K562 (cell line): ENCODE data around the gene ARL2. TPM values are rescaled to one million over a fixed set of nuclear protein-coding genes. Genes with fewer than 3 reads are reported as not detected.

ENCODE experiments used
- ATF6 ChIP-seq: sonication (generic); formaldehyde crosslinking; IDR thresholded peaks from 2 replicates; pipeline ENCODE4 v1.4.0; 2020; ENCODE audit warnings: mild to moderate bottlenecking, missing genetic modification reagents
- CXXC5 ChIP-seq: fragments of 250-450 bp; sonication (Bioruptor Pico); IDR thresholded peaks from 2 replicates; pipeline ENCODE4 v1.8.0; 2022; ENCODE audit warnings: inconsistent platforms, mild to moderate bottlenecking, moderate library complexity
- E2F1 ChIP-seq: sonication (generic); formaldehyde crosslinking; IDR thresholded peaks from 2 replicates; pipeline ENCODE4 v1.8.1; 2023; ENCODE audit warnings: mild to moderate bottlenecking, missing genetic modification reagents, moderate library complexity
- E2F6 ChIP-seq, 2 experiments: IDR thresholded peaks; 2 replicates each; pipeline ENCODE4 v1.6.1; 2011; ENCODE audit warnings: borderline replicate concordance in 1 of 2, control low read depth in 1 of 2, low read depth in 1 of 2, low read length in 1 of 2, mild to moderate bottlenecking in 1 of 2, mixed read lengths in 1 of 2, moderate library complexity in 1 of 2; ENCODE audit not compliant: insufficient read depth in 1 of 2, insufficient read length in 1 of 2, poor library complexity in 1 of 2, severe bottlenecking in 1 of 2; ENCODE audit errors: extremely low read depth in 1 of 2
- FOXK1 ChIP-seq: sonication (generic); formaldehyde crosslinking; IDR thresholded peaks from 2 replicates; pipeline ENCODE4 v1.8.0; 2022; ENCODE audit warnings: missing genetic modification reagents, mild to moderate bottlenecking, borderline replicate concordance
- FOXP4 ChIP-seq: sonication (generic); formaldehyde crosslinking; IDR thresholded peaks from 2 replicates; pipeline ENCODE4 v1.8.0; 2022; ENCODE audit warnings: mild to moderate bottlenecking, missing genetic modification reagents, borderline replicate concordance
- GATAD2B ChIP-seq: fragments of 450-650 bp; IDR thresholded peaks from 2 replicates; pipeline ENCODE4 v1.6.1; 2017; ENCODE audit warnings: mild to moderate bottlenecking, borderline replicate concordance
- IFI16 ChIP-seq: fragments of 250-450 bp; sonication (Bioruptor Pico); IDR thresholded peaks from 2 replicates; pipeline ENCODE4 v2.1.2; 2022; ENCODE audit warnings: mild to moderate bottlenecking, inconsistent platforms
- JUN ChIP-seq, 2 experiments: sonication (generic) in 1 of 2; formaldehyde crosslinking in 1 of 2; IDR thresholded peaks; 2 replicates each; pipeline versions ENCODE4 v1.6.1 to v1.8.0; 2012 to 2022; ENCODE audit warnings: borderline replicate concordance in 2 of 2, mild to moderate bottlenecking in 2 of 2, improper control_type of control experiment in 1 of 2, low read depth in 1 of 2, low read length in 1 of 2, missing genetic modification reagents in 1 of 2
- MEIS2 ChIP-seq: fragments of 450-650 bp; IDR thresholded peaks from 2 replicates; pipeline ENCODE4 v1.6.1; 2014; ENCODE audit warnings: mild to moderate bottlenecking; ENCODE audit not compliant: partially characterized antibody
- NFIC ChIP-seq: fragments of 450-650 bp; IDR thresholded peaks from 2 replicates; pipeline ENCODE4 v1.6.1; 2017; ENCODE audit warnings: mild to moderate bottlenecking, inconsistent platforms
- NRF1 ChIP-seq, 2 experiments: fragments of 450-650 bp; IDR thresholded peaks in 1 of 2; conservative IDR thresholded peaks in 1 of 2; 2 replicates each; pipeline ENCODE4 v1.6.1; 2014; ENCODE audit warnings: mild to moderate bottlenecking in 2 of 2
- PHF8 ChIP-seq: fragments of 200-600 bp; sonication (generic); IDR thresholded peaks from 2 replicates; pipeline ENCODE4 v1.6.1; 2012; ENCODE audit warnings: mixed run types, mild to moderate bottlenecking, inconsistent platforms, low read length, moderate library complexity, borderline replicate concordance
- POLR2B ChIP-seq: fragments of 450-650 bp; IDR thresholded peaks from 2 replicates; pipeline ENCODE4 v1.6.1; 2018; ENCODE audit warnings: low read depth; ENCODE audit not compliant: partially characterized antibody
- RB1 ChIP-seq: fragments of 450-650 bp; IDR thresholded peaks from 2 replicates; pipeline ENCODE4 v1.6.1; 2017; ENCODE audit warnings: low read depth, mild to moderate bottlenecking
- RBFOX2 ChIP-seq: fragments of 200-400 bp; formaldehyde crosslinking; IDR thresholded peaks from 2 replicates; pipeline ENCODE4 v1.6.1; 2017; ENCODE audit warnings: low read depth, mild to moderate bottlenecking, low read length, moderate library complexity
- SMAD4 ChIP-seq: fragments of 250-450 bp; sonication (Bioruptor Pico); conservative IDR thresholded peaks from 2 replicates; pipeline ENCODE4 v1.8.0; 2021; ENCODE audit warnings: inconsistent platforms, mild to moderate bottlenecking, moderate library complexity
- SRF ChIP-seq, 2 experiments: fragments of 250-450, 450-650 bp in 1 of 2; sonication (Bioruptor Pico) in 1 of 2; sonication (generic) in 1 of 2; formaldehyde crosslinking; IDR thresholded peaks; 2 replicates each; pipeline versions ENCODE4 v1.5.0 to v1.5.1; 2020 to 2022; ENCODE audit warnings: mild to moderate bottlenecking in 1 of 2, missing genetic modification reagents in 1 of 2
- polyA plus RNA-seq, 8 experiments: library from polyadenylated mRNA; depleted of rRNA in 4 of 8; stranded (reverse) in 5 of 8; unstranded in 3 of 8; fragments of >200 nt; fragmentation: Nextera tagmentation in 2 of 8; fragmentation: Illumina TruSeq in 1 of 8; extraction: Ambion mirVana in 2 of 8; extraction: Trizol in 1 of 8; gene quantifications; 2 replicates each; pipeline versions ENCODE4 v1.2.1 to v1.2.3, GENCODE V29; 2011 to 2014; ENCODE audit warnings: inconsistent platforms in 1 of 8, missing spikeins in 1 of 8
- total RNA-seq, 7 experiments: library from RNA; depleted of rRNA in 6 of 7; stranded (reverse); fragments of >200 nt in 6 of 7; fragmentation: Illumina TruSeq in 2 of 7; extraction: Trizol in 2 of 7; gene quantifications; 2 replicates each; pipeline versions ENCODE4 v1.2.1 to v1.2.3, GENCODE V29; 2011 to 2021; ENCODE audit warnings: low replicate concordance in 1 of 7

ARL2 gene
- total and polyA plus RNA-seq, 9 of the 15 experiments (the other 6 are each of a cell fraction or from before 2014, with no cell fraction given) = 5.7 to 154 (median 92.2) TPM

GRCh38 chr11:64971421-64972233, 42.3 kb upstream of the ARL2 start, which contains the start of gene MAJIN (continued):
- peak; percentile 96; the same call in 1 of the 2 replicates for TF ChIP-seq ATF6 (CRISPR knock-in tag)
- TF ChIP-seq JUN (IDR thresholded peaks at IDR 0.05; ENCODE audit: borderline replicate concordance, low read depth, low read length) = 0 out of 2 replicates have a peak, but pooled peaks have one; percentile 18
- TF ChIP-seq JUN (CRISPR knock-in tag; IDR thresholded peaks at IDR 0.05; ENCODE audit: borderline replicate concordance) = peak; percentile 56; the same call in 1 of the 2 replicates
- 0 out of 2 replicates have a peak, but pooled peaks have one; percentile 8 for TF ChIP-seq RB1
- TF ChIP-seq SMAD4 (CRISPR knock-in tag) = 0 out of 2 replicates have a peak, but pooled peaks have one; percentile 53
- TF ChIP-seq NFIC = peak; percentile 81
- peak; percentile 98 to 99 for TF ChIP-seq E2F6 (IDR thresholded peaks at IDR 0.05; ENCODE audit: borderline replicate concordance in 1 of 2, extremely low read depth in 1 of 2, insufficient read depth in 1 of 2, insufficient read length in 1 of 2, low read depth in 1 of 2, low read length in 1 of 2, poor library complexity in 1 of 2, severe bottlenecking in 1 of 2)
- TF ChIP-seq MEIS2 = peak; percentile 78
- no peak for TF ChIP-seq IFI16 (CRISPR knock-in tag)
- peak; percentile 53 for TF ChIP-seq POLR2B
- 0 out of 2 replicates have a peak, but pooled peaks have one; percentile 42 for TF ChIP-seq FOXP4 (CRISPR knock-in tag)
- TF ChIP-seq E2F1 = peak; percentile 58; the same call in 1 of the 2 replicates
- TF ChIP-seq FOXK1 = 0 out of 2 replicates have a peak, but pooled peaks have one; percentile 48
- no peak for TF ChIP-seq SRF (CRISPR knock-in tag; IDR thresholded peaks at IDR 0.05)
- TF ChIP-seq RBFOX2 = peak; percentile 76
- TF ChIP-seq CXXC5 (CRISPR knock-in tag) = peak; percentile 62; the same call in 1 of the 2 replicates
- TF ChIP-seq PHF8 = peak; percentile 34; the same call in 1 of the 2 replicates
- no peak for TF ChIP-seq GATAD2B
- TF ChIP-seq NRF1 (conservative IDR thresholded peaks at IDR 0.05 in 1 of 2, IDR thresholded peaks at IDR 0.05 in 1 of 2) = peak; percentile 94 to 96
